GM23248 (cell line): ENCODE results near the gene ALPI. TPM values are rescaled to one million over a fixed set of nuclear protein-coding genes. Genes with fewer than 3 reads are reported as not detected.

Experiments
- DNase-seq: peaks from one replicate; pipeline ENCODE4 v3.0.0-alpha.2; 2015
- H2AFZ ChIP-seq: fragments of 200-600 bp; sonication (generic); 2 replicates; pipeline ENCODE4 v1.6.1; 2016; ENCODE audit warnings: antibody characterized with exemption
- H3F3A ChIP-seq: fragments of 200-600 bp; sonication (generic); 2 replicates; pipeline ENCODE4 v1.6.1; 2016; ENCODE audit warnings: mild to moderate bottlenecking, antibody characterized with exemption, mixed run types; ENCODE audit not compliant: insufficient read depth
- H3K27ac ChIP-seq: fragments of 200-600 bp; sonication (generic); 2 replicates; pipeline ENCODE4 v1.5.1; 2016; ENCODE audit warnings: mild to moderate bottlenecking
- H3K27me3 ChIP-seq: fragments of 200-600 bp; sonication (generic); replicated peaks from 2 replicates; pipeline ENCODE4 v1.6.1; 2016; ENCODE audit warnings: mild to moderate bottlenecking; ENCODE audit not compliant: insufficient read depth
- H3K36me3 ChIP-seq: fragments of 200-600 bp; sonication (generic); 2 replicates; pipeline ENCODE4 v1.6.1; 2016; ENCODE audit warnings: low read depth, mild to moderate bottlenecking
- H3K4me1 ChIP-seq: fragments of 200-600 bp; sonication (generic); 2 replicates; pipeline ENCODE4 v1.6.1; 2016; ENCODE audit warnings: mild to moderate bottlenecking; ENCODE audit not compliant: insufficient read depth
- H3K4me2 ChIP-seq: fragments of 200-600 bp; sonication (generic); one replicate; pipeline ENCODE4 v1.6.1; 2016; ENCODE audit warnings: mild to moderate bottlenecking; ENCODE audit not compliant: unreplicated experiment
- H3K4me3 ChIP-seq: fragments of 200-600 bp; sonication (generic); 2 replicates; pipeline ENCODE4 v1.5.1; 2016; ENCODE audit warnings: mild to moderate bottlenecking
- H3K79me2 ChIP-seq: fragments of 200-600 bp; sonication (generic); 2 replicates; pipeline ENCODE4 v1.6.1; 2016; ENCODE audit warnings: mild to moderate bottlenecking; ENCODE audit not compliant: insufficient read depth
- H3K9ac ChIP-seq: fragments of 200-600 bp; sonication (generic); 2 replicates; pipeline ENCODE4 v1.6.1; 2016; ENCODE audit warnings: mild to moderate bottlenecking
- H3K9me2 ChIP-seq: fragments of 200-600 bp; sonication (generic); 2 replicates; pipeline ENCODE4 v1.6.1; 2016; ENCODE audit warnings: mixed run types, mild to moderate bottlenecking, moderate library complexity; ENCODE audit not compliant: insufficient read depth
- H3K9me3 ChIP-seq: fragments of 200-600 bp; sonication (generic); one replicate; pipeline ENCODE4 v1.6.1; 2017; ENCODE audit warnings: low read depth
- H4K20me1 ChIP-seq: fragments of 200-600 bp; sonication (generic); 2 replicates; pipeline ENCODE4 v1.6.0; 2016; ENCODE audit not compliant: insufficient read depth
- EZH2 ChIP-seq: fragments of 200-600 bp; sonication (generic); IDR thresholded peaks from 2 replicates; pipeline ENCODE4 v1.6.1; 2018; ENCODE audit warnings: antibody characterized with exemption, mild to moderate bottlenecking; ENCODE audit not compliant: insufficient read depth, poor library complexity, severe bottlenecking
- EZH2phosphoT487 ChIP-seq: fragments of 200-600 bp; sonication (generic); IDR thresholded peaks from 2 replicates; pipeline ENCODE4 v1.6.1; 2018; ENCODE audit warnings: antibody characterized with exemption, moderate library complexity, mild to moderate bottlenecking, low read depth; ENCODE audit not compliant: insufficient read depth
- WGBS, 2 experiments: methylation state at CpG; one replicate each; pipeline ENCODE4 v1.1.6; 2015 to 2017; ENCODE audit warnings: low lambda C conversion rate in 2 of 2, low coverage in 1 of 2; ENCODE audit errors: missing lambda C conversion rate in 2 of 2; 5-methylcytosine and 5-hydroxymethylcytosine counted together
- in situ Hi-C: fragments of 300-500 bp; cut with MboI; formaldehyde crosslinking; loops from 2 replicates; pipeline ENCODE4 v1.15.0; 2020
- polyA plus RNA-seq: library from polyadenylated mRNA; unstranded; fragments of >200 nt; fragmentation: Nextera tagmentation; extraction: Ambion mirVana; gene quantifications from 2 replicates; pipeline ENCODE4 v1.2.1, GENCODE V29; 2016
- total RNA-seq: library from RNA; depleted of rRNA; stranded (reverse); fragments of >200 nt; shearing (Covaris generic); gene quantifications from 2 replicates; pipeline ENCODE4 v1.2.3, GENCODE V29; 2014

ALPI gene
- total and polyA plus RNA-seq, 2 experiments from 2014 or later = not detected

DNA sequence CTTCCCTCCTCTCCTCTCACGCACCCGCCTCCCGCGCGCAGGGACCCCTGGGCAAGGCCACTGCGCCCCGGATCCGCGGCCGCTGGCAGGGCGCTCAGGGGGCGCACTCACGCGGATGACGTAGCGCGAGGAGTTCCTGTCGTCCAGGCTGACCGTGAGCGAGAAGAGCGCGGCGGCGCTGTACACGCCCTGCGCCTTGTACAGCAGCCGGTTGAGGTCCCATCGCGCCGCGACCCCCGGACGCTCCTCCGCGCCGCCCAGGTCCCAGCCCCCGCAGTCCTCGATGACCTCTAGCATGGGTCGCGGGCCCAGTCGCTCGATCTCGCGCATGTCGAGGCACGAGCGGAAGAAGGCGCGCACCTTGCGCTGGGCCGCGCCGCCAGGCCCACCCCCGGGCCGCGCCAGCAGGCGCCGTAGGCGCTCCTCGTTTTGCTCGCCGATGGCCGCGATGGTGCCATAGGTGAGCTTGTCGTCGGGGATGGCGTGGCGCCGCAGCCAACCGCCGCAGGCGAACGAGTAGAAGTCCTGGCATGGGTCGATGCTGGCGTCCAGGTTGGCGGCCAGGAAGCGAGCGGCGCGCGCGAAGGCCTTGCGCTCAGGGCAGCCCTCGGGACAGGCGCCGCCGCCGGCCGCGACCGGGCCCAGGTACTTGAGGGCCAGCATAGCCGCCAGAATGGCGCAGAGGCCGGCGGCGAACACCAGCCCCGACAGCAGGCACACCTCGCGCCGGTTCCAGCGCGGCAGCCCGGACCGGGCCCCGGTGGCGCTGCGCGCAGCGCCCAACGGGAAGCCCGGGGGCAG is 30.0 kb downstream of the ALPI start:
- H3K27me3 ChIP-seq = peaks cover 37% of the 10 kb centered on the region

DNA sequence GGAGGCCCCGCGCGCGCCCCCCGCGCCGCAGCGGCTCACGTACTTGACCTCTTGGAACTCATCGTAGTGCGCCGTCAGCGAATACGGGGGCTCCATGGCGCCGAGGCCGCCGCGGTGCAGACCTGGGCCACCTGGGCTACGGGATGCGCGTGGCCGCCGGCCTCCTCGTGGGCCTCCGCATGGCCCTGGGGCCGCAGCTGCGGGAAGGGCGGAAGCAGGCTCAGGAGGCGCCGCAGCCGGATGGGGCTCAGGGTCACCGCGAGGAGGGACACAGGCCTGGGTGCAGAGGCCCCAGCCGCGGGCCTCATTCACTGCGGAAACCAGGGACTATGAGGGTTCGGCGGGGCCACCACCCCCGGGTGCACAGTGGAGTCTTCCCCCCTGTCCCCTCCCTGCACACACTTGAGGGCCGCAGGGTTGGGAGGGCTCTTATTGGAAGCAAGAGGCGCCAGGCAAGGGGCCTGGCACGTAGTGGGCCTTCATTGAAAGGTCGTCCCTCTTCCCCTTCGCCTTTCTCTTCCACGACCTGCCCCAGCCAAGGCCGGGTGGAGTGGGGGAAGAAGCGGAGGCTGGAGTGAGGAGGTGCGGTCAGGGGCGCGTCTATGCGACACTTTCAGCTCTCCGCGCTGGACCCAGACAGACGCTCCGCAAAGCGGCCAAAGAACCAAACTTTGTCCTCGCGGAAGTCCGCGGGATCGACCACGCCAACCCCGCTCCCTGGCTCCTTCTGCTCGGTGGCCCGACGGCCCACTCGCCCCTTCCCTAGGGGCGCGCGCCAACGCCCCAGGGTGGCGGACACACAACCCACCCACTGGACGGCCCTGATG is 30.8 kb downstream of the ALPI start:
- Histone ChIP-seq H3K79me2 (no peaks in the 10 kb centered on the region), H3K9me3 (no peaks in the 10 kb centered on the region), H3K36me3 (no peaks in the 10 kb centered on the region), H3K9me2 (no peaks in the 10 kb centered on the region), H3F3A (no peaks in the 10 kb centered on the region), H3K9ac (no peak overlapping the region), H3K4me1 (no peaks in the 10 kb centered on the region), H3K27ac (no peak overlapping the region), H4K20me1 (no peaks in the 10 kb centered on the region), H2AFZ (no peak overlapping the region), H3K4me2 (no peak overlapping the region), H3K4me3 (no peak overlapping the region), H3K27me3 (peaks cover 37% of the 10 kb centered on the region)
- in situ Hi-C loops = no loop called here
- no peak for DNase-seq
- WGBS, 2 experiments = 4% methylated on average over 56 to 57 of the region's 74 CpGs
- no peak for TF ChIP-seq EZH2phosphoT487
- TF ChIP-seq EZH2 = peak; percentile 94

More for the DNA sequence above, 30.0 kb downstream of the ALPI start:
- Histone ChIP-seq H3K36me3 (no peaks in the 10 kb centered on the region), H3K9me3 (no peaks in the 10 kb centered on the region), H3K4me3 (no peak overlapping the region), H3K4me2 (no peak overlapping the region), H3K27ac (no peak overlapping the region), H3K9ac (no peak overlapping the region), H3F3A (no peaks in the 10 kb centered on the region), H3K4me1 (no peaks in the 10 kb centered on the region), H4K20me1 (no peaks in the 10 kb centered on the region), H3K9me2 (no peaks in the 10 kb centered on the region), H2AFZ (no peak overlapping the region), H3K79me2 (no peaks in the 10 kb centered on the region)
- WGBS, 2 experiments = 5% methylated on average over 90 to 94 of the region's 111 CpGs
- in situ Hi-C loops = no loop called here
- no peak for DNase-seq
- TF ChIP-seq EZH2 (peak; percentile 52), EZH2phosphoT487 (no peak)

DNA sequence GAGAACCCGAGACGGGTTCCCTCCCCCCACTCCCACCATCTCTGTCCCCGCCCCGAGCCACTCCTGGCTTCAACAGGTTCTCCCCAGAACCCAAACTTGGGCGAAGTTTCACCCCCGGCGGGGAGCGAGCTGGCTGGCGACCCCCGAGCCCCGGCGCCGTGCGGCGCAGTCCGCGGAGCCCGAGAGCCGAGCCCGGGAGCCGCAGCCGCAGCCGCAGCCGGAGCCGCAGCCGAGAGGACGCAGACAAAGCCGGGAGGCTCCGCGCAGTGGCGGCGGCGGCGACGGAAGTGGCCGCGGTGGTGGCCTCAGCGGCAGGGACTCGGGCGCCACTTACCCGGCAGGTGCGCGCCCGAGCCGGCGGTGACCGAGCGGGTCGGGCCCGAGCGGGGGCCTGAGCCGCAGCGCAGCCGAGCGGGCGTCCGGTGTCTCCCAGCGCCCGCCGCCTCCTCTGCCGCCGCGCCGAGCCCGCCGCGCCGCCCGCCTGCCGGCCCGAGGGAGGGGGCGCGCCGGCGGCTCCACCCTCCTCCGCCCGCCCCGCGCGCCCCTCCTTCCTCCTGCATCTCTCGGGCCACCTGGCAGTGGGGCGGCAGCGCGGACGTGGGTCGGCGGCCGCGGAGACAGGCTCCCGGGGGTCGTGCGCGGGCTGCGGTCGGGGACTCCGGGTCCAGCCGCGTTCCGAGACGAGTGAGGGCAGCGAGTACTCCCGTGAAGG is 31.6 kb downstream of the ALPI start, which contains the start of gene ECEL1:
Gene ECEL1, minus strand, starts transcription at position 450 of the 712 bp plus-strand sequence. CDS start 1,181 bp downstream, outside the sequence.
- H3K27me3 ChIP-seq = peaks cover 37% of the 10 kb centered on the region
- no peak for DNase-seq
- H3F3A ChIP-seq = no peaks in the 10 kb centered on the region
- 3 to 5% methylated on average over 40 to 84 of the region's 102 CpGs for WGBS, 2 experiments
- H3K79me2 ChIP-seq = no peaks in the 10 kb centered on the region
- no peak within 1 kb of the TSS for H3K27ac ChIP-seq
- no peak within 1 kb of the TSS for H3K4me2 ChIP-seq
- H3K36me3 ChIP-seq = no peaks in the 10 kb centered on the region
- no peaks in the 10 kb centered on the region for H3K9me3 ChIP-seq
- no peaks in the 10 kb centered on the region for H3K9me2 ChIP-seq
- H3K4me1 ChIP-seq = no peaks in the 10 kb centered on the region
- in situ Hi-C loops = no loop called here
- no peaks in the 10 kb centered on the region for H4K20me1 ChIP-seq
- TF ChIP-seq EZH2 (no peak), EZH2phosphoT487 (no peak)
- H3K4me3 ChIP-seq = no peak within 1 kb of the TSS
- H3K9ac ChIP-seq = no peak within 1 kb of the TSS
- no peak within 1 kb of the TSS for H2AFZ ChIP-seq

DNA sequence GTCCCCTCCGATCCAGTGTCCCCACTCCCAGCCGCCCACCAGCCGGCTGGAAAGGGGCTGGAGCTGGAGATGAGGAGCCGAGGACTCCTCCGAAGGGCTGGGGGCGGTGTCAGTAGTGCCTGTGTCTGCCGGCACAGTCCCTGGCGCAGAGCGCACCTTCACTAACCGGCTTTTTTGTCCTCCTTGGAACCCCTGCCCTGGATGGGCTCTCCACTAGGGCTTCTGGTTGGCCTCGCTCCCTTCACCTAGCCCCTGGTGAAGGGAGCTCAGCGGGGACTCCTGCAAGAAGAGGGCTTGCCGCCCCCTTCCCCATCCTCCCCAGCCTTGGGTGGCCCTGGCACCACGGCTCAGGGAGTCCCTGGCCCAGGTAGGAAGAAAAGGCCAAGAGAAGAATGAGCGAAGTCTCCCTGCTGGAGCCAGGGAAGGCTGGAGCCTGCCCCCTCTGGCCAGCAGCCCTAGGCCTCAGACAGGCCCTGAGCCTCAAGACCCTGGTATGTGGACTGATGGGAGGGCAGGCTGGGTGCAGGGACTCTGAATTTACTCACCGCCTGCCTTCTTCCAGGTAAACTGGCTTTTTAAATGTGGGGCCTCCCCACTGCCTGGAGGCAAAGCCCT is 32.3 kb downstream of the ALPI start:
- Histone ChIP-seq H3K4me1 (no peaks in the 10 kb centered on the region), H3K36me3 (no peaks in the 10 kb centered on the region), H4K20me1 (no peaks in the 10 kb centered on the region), H3K4me2 (no peak overlapping the region), H3K9ac (no peak overlapping the region), H3K79me2 (no peaks in the 10 kb centered on the region), H3K9me3 (no peaks in the 10 kb centered on the region), H3K4me3 (no peak overlapping the region), H3F3A (no peaks in the 10 kb centered on the region), H2AFZ (no peak overlapping the region), H3K9me2 (no peaks in the 10 kb centered on the region), H3K27me3 (peaks cover 37% of the 10 kb centered on the region), H3K27ac (no peak overlapping the region)
- WGBS, 2 experiments = 42 to 43% methylated on average over 15 to 16 of the region's 16 CpGs
- TF ChIP-seq EZH2 (no peak), EZH2phosphoT487 (no peak)
- in situ Hi-C loops = no loop called here
- no peak for DNase-seq
